IMR-90 (cell line): ENCODE results near the gene TECTB.
"Not testable (repeated sequence)": the region's sequence is repeated elsewhere in the genome, so short reads cannot be mapped to it uniquely, and the experiment has no call there.

Source experiments
- CEBPB ChIP-seq: IDR thresholded peaks from 2 replicates; pipeline ENCODE4 v1.6.1; 2012; ENCODE audit warnings: low read depth, low read length, improper control_type of control experiment
- CHD1 ChIP-seq: IDR thresholded peaks from 2 replicates; pipeline ENCODE4 v1.6.1; 2012; ENCODE audit warnings: low read depth, low read length, improper control_type of control experiment
- FOS ChIP-seq: fragments of 150-350 bp; IDR thresholded peaks from 2 replicates; pipeline ENCODE4 v1.6.1; 2016; ENCODE audit warnings: low read depth, low read length
- POLR2A ChIP-seq: IDR thresholded peaks from 2 replicates; pipeline ENCODE4 v1.6.1; 2012; ENCODE audit warnings: mild to moderate bottlenecking, low read depth, low read length
- RAD21 ChIP-seq: IDR thresholded peaks from 2 replicates; pipeline ENCODE4 v1.6.1; 2012; ENCODE audit warnings: low read length, improper control_type of control experiment
- RCOR1 ChIP-seq: IDR thresholded peaks from 2 replicates; pipeline ENCODE4 v1.6.1; 2012; ENCODE audit warnings: mild to moderate bottlenecking, low read length, improper control_type of control experiment; ENCODE audit not compliant: insufficient replicate concordance
- RFX5 ChIP-seq: IDR thresholded peaks from 2 replicates; pipeline ENCODE4 v1.8.0; 2012; ENCODE audit warnings: low read depth, mild to moderate bottlenecking, low read length, moderate library complexity
- SMC3 ChIP-seq: fragments of 150-350 bp; IDR thresholded peaks from 2 replicates; pipeline ENCODE4 v1.6.1; 2016; ENCODE audit warnings: low read depth, mild to moderate bottlenecking, antibody characterized with exemption, low read length, moderate library complexity
- USF2 ChIP-seq: fragments of 150-350 bp; IDR thresholded peaks from 2 replicates; pipeline ENCODE4 v1.6.1; 2017; ENCODE audit warnings: mild to moderate bottlenecking, antibody characterized with exemption, low read length, low read depth
- TF ChIP-seq, protein P1 (sequence below): conservative IDR thresholded peaks from 2 replicates; pipeline ENCODE4 v1.5.1; 2012; ENCODE audit warnings: mild to moderate bottlenecking, low read depth, low read length, improper control_type of control experiment

DNA sequence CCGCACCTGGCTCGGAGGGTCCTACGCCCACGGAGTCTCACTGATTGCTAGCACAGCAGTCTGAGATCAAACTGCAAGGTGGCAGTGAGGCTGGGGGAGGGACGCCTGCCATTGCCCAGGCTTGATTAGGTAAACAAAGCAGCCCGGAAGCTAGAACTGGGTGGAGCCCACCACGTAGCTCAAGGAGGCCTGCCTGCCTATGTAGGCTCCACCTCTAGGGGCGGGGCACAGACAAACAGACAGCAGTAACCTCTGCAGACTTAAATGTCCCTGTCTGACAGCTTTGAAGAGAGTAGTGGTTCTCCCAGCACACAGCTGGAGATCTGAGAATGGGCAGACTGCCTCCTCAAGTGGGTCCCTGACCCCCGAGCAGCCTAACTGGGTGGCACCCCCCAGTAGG lies 32.0 kb upstream of the TECTB start:
- TF ChIP-seq, protein P1, sequence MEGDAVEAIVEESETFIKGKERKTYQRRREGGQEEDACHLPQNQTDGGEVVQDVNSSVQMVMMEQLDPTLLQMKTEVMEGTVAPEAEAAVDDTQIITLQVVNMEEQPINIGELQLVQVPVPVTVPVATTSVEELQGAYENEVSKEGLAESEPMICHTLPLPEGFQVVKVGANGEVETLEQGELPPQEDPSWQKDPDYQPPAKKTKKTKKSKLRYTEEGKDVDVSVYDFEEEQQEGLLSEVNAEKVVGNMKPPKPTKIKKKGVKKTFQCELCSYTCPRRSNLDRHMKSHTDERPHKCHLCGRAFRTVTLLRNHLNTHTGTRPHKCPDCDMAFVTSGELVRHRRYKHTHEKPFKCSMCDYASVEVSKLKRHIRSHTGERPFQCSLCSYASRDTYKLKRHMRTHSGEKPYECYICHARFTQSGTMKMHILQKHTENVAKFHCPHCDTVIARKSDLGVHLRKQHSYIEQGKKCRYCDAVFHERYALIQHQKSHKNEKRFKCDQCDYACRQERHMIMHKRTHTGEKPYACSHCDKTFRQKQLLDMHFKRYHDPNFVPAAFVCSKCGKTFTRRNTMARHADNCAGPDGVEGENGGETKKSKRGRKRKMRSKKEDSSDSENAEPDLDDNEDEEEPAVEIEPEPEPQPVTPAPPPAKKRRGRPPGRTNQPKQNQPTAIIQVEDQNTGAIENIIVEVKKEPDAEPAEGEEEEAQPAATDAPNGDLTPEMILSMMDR, result not testable (repeated sequence)
- not testable (repeated sequence) for TF ChIP-seq CEBPB, RCOR1, POLR2A, USF2, RAD21, RFX5, CHD1, FOS, SMC3
